Neural progenitor cell (in vitro differentiated cells): ENCODE measurements around the gene UBQLN3. TPM values are rescaled to one million over a fixed set of nuclear protein-coding genes. Genes with fewer than 3 reads are reported as not detected.

Source experiments
- DNase-seq: peaks from one replicate; pipeline ENCODE4 v3.0.0-alpha.2; 2016; ENCODE audit warnings: low spot score
- H2AFZ ChIP-seq: fragments of 200-600 bp; sonication (generic); replicated peaks from 2 replicates; pipeline ENCODE4 v1.6.1; 2016; ENCODE audit warnings: antibody characterized with exemption
- H3F3A ChIP-seq: fragments of 200-600 bp; sonication (generic); 2 replicates; pipeline ENCODE4 v1.6.1; 2016; ENCODE audit warnings: antibody characterized with exemption, low read depth
- H3K27ac ChIP-seq: fragments of 200-600 bp; sonication (generic); 2 replicates; pipeline ENCODE4 v1.5.1; 2016; ENCODE audit warnings: mild to moderate bottlenecking
- H3K27me3 ChIP-seq: fragments of 200-600 bp; sonication (generic); 2 replicates; pipeline ENCODE4 v1.6.1; 2016; ENCODE audit warnings: mild to moderate bottlenecking, moderate library complexity
- H3K36me3 ChIP-seq: fragments of 200-600 bp; sonication (generic); 2 replicates; pipeline ENCODE4 v1.5.1; 2016
- H3K4me1 ChIP-seq: fragments of 200-600 bp; sonication (generic); 2 replicates; pipeline ENCODE4 v1.6.1; 2016; ENCODE audit warnings: mixed run types
- H3K4me2 ChIP-seq: fragments of 200-600 bp; sonication (generic); 2 replicates; pipeline ENCODE4 v1.6.1; 2016
- H3K4me3 ChIP-seq: fragments of 200-600 bp; sonication (generic); 2 replicates; pipeline ENCODE4 v1.5.1; 2016
- H3K79me2 ChIP-seq: fragments of 200-600 bp; sonication (generic); 2 replicates; pipeline ENCODE4 v1.6.1; 2016; ENCODE audit warnings: low read depth
- H3K9ac ChIP-seq: fragments of 200-600 bp; sonication (generic); 2 replicates; pipeline ENCODE4 v1.6.1; 2016
- H3K9me3 ChIP-seq: fragments of 200-600 bp; sonication (generic); 2 replicates; pipeline ENCODE4 v1.5.1; 2016; ENCODE audit warnings: low read depth
- H4K20me1 ChIP-seq: fragments of 200-600 bp; sonication (generic); 2 replicates; pipeline ENCODE4 v1.6.1; 2016; ENCODE audit warnings: low read depth
- H3K27ac Mint-ChIP-seq: 3 replicates; pipeline ENCODE4 v1.8.0; 2021; ENCODE audit warnings: mixed read lengths
- H3K27me3 Mint-ChIP-seq: 2 replicates; pipeline ENCODE4 v1.8.0; 2022; ENCODE audit warnings: low read depth, mild to moderate bottlenecking, inconsistent platforms, moderate library complexity, mixed read lengths; ENCODE audit not compliant: insufficient read depth
- H3K36me3 Mint-ChIP-seq: 3 replicates; pipeline ENCODE4 v1.8.0; 2021; ENCODE audit warnings: mixed read lengths
- H3K4me1 Mint-ChIP-seq: 3 replicates; pipeline ENCODE4 v1.8.0; 2021; ENCODE audit warnings: mixed read lengths
- H3K4me3 Mint-ChIP-seq: 3 replicates; pipeline ENCODE4 v1.8.0; 2021; ENCODE audit warnings: mild to moderate bottlenecking, moderate library complexity, mixed read lengths
- H3K9me3 Mint-ChIP-seq: 3 replicates; pipeline ENCODE4 v1.8.0; 2020; ENCODE audit warnings: mixed read lengths
- EZH2 ChIP-seq: fragments of 200-600 bp; sonication (generic); IDR thresholded peaks from 2 replicates; pipeline ENCODE4 v1.6.1; 2017; ENCODE audit warnings: antibody characterized with exemption, mild to moderate bottlenecking, moderate library complexity
- EZH2phosphoT487 ChIP-seq: fragments of 200-600 bp; sonication (generic); IDR thresholded peaks from 2 replicates; pipeline ENCODE4 v1.6.1; 2017; ENCODE audit warnings: antibody characterized with exemption
- total RNA-seq: library from RNA; depleted of rRNA; stranded (reverse); fragments of >200 nt; gene quantifications from 2 replicates; pipeline ENCODE4 v1.2.3, GENCODE V29; 2015; ENCODE audit warnings: low replicate concordance
- TF ChIP-seq, protein P1 (sequence below): fragments of 200-600 bp; sonication (generic); IDR thresholded peaks from 2 replicates; pipeline ENCODE4 v1.5.1; 2017; ENCODE audit warnings: antibody characterized with exemption, mild to moderate bottlenecking

Gene UBQLN3
- total RNA-seq, 1 donor from 2014 or later: 0.39 TPM

DNA sequence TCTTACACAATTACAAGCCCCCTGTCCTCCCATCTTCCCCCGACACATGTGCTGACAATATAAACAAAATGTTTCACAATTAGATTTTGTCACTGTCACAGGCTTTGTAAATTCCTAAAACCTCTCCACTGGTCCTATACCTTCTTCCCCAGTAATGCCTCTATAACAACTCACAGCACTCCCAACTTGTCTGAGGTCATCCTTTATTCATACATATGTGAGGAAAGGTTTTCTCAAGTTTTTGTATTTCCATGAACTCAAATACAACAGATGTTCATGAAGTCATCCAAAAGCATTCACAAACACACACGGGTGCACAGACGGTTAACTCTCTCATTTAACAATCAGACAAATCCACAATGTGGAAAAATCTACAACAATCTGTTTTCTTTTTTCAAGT, 36.7 kb upstream of the UBQLN3 start:
- Histone ChIP-seq H3K4me2 (no peak overlapping the region), H3K9me3 (no peaks in the 10 kb centered on the region), H3K4me1 (no peaks in the 10 kb centered on the region), H3K36me3 (no peaks in the 10 kb centered on the region), H3K27me3 (no peaks in the 10 kb centered on the region), H3K79me2 (no peaks in the 10 kb centered on the region), H3F3A (no peaks in the 10 kb centered on the region), H3K9ac (no peak overlapping the region), H4K20me1 (no peaks in the 10 kb centered on the region), H3K4me3 (no peak overlapping the region), H3K27ac (no peak overlapping the region), H2AFZ (no peak overlapping the region)
- no peaks in the 10 kb centered on the region for H3K4me1 Mint-ChIP-seq
- TF ChIP-seq, protein P1, sequence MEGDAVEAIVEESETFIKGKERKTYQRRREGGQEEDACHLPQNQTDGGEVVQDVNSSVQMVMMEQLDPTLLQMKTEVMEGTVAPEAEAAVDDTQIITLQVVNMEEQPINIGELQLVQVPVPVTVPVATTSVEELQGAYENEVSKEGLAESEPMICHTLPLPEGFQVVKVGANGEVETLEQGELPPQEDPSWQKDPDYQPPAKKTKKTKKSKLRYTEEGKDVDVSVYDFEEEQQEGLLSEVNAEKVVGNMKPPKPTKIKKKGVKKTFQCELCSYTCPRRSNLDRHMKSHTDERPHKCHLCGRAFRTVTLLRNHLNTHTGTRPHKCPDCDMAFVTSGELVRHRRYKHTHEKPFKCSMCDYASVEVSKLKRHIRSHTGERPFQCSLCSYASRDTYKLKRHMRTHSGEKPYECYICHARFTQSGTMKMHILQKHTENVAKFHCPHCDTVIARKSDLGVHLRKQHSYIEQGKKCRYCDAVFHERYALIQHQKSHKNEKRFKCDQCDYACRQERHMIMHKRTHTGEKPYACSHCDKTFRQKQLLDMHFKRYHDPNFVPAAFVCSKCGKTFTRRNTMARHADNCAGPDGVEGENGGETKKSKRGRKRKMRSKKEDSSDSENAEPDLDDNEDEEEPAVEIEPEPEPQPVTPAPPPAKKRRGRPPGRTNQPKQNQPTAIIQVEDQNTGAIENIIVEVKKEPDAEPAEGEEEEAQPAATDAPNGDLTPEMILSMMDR: no peak
- TF ChIP-seq EZH2phosphoT487 (no peak), EZH2 (no peak)
- DNase-seq: no peak
- no peaks in the 10 kb centered on the region for H3K9me3 Mint-ChIP-seq
- no peak overlapping the region for H3K27ac Mint-ChIP-seq
- no peak overlapping the region for H3K4me3 Mint-ChIP-seq
- H3K36me3 Mint-ChIP-seq: no peaks in the 10 kb centered on the region
- H3K27me3 Mint-ChIP-seq: no peaks in the 10 kb centered on the region

- Mint-ChIP-seq H3K4me1 (no peaks in the 10 kb centered on the region), H3K36me3 (no peaks in the 10 kb centered on the region), H3K27me3 (no peaks in the 10 kb centered on the region), H3K9me3 (no peaks in the 10 kb centered on the region), H3K4me3 (no peak overlapping the region), H3K27ac (no peak overlapping the region)
- Histone ChIP-seq H3K27me3 (no peaks in the 10 kb centered on the region), H3K36me3 (no peaks in the 10 kb centered on the region), H3F3A (no peaks in the 10 kb centered on the region), H4K20me1 (no peaks in the 10 kb centered on the region), H3K9ac (no peak overlapping the region), H3K4me2 (no peak overlapping the region), H3K4me1 (no peaks in the 10 kb centered on the region), H2AFZ (no peak overlapping the region), H3K9me3 (no peaks in the 10 kb centered on the region), H3K27ac (no peak overlapping the region), H3K79me2 (no peaks in the 10 kb centered on the region), H3K4me3 (no peak overlapping the region)
- TF ChIP-seq EZH2: no peak
- TF ChIP-seq EZH2phosphoT487: no peak
- TF ChIP-seq, protein P1: no peak
- DNase-seq: no peak
Measured at GRCh38 chr11:5541427-5541826, 31.7 kb upstream of the UBQLN3 start.

DNA sequence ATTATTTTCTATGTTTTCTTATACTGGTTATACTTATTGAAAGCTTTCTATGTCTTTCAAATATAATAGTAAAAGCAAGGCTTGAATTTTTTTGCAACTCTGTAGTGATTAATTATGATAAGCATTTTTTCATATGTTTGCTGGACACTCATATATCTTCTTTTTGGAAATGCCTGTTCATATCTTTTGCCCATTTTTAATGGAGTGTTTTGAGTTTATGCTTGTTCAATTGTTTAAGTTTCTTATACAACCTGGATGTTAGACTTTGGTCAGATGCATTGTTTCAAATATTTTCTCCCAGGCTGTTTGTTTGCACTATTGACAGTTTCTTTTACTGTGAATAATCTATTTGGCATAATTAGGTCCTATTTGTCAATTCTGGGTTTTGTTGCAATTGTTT, 26.7 kb upstream of the UBQLN3 start:
- no peaks in the 10 kb centered on the region for H3K79me2 ChIP-seq
- no peak overlapping the region for H3K27ac ChIP-seq
- H3F3A ChIP-seq: no peaks in the 10 kb centered on the region
- no peak for DNase-seq
- H4K20me1 ChIP-seq: no peaks in the 10 kb centered on the region
- no peak overlapping the region for H2AFZ ChIP-seq
- Mint-ChIP-seq H3K27ac (no peak overlapping the region), H3K4me1 (no peaks in the 10 kb centered on the region), H3K4me3 (no peak overlapping the region), H3K9me3 (no peaks in the 10 kb centered on the region), H3K36me3 (no peaks in the 10 kb centered on the region), H3K27me3 (no peaks in the 10 kb centered on the region)
- no peak overlapping the region for H3K9ac ChIP-seq
- no peaks in the 10 kb centered on the region for H3K27me3 ChIP-seq
- TF ChIP-seq EZH2 (no peak), EZH2phosphoT487 (no peak)
- TF ChIP-seq, protein P1: no peak
- no peaks in the 10 kb centered on the region for H3K4me1 ChIP-seq
- H3K4me3 ChIP-seq: no peak overlapping the region
- no peaks in the 10 kb centered on the region for H3K9me3 ChIP-seq
- H3K36me3 ChIP-seq: no peaks in the 10 kb centered on the region
- no peak overlapping the region for H3K4me2 ChIP-seq

DNA sequence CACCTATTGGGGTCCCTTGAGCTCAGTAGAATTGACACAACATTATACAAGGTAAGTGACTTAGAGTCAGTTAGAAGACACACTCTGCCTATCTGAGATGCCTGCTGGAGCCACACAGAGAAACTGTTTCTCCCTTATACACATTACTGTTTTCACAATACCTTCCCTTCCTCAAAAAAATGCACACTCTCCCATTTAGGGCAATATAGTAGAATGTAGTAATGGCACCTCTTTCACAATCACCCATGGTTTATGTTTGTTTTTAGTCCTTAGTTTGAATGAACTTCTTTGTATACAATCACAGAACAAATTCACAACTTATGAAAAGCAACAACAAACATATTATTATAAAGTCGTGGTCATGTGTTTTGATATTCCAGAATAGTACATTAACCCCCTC, 24.3 kb upstream of the UBQLN3 start:
- H3K27me3 Mint-ChIP-seq: no peaks in the 10 kb centered on the region
- no peak overlapping the region for H3K4me3 Mint-ChIP-seq
- Histone ChIP-seq H3K9me3 (no peaks in the 10 kb centered on the region), H3K4me1 (no peaks in the 10 kb centered on the region), H3K27me3 (no peaks in the 10 kb centered on the region), H4K20me1 (no peaks in the 10 kb centered on the region), H3K27ac (no peak overlapping the region), H3K9ac (no peak overlapping the region), H3K36me3 (no peaks in the 10 kb centered on the region), H3F3A (no peaks in the 10 kb centered on the region), H2AFZ (no peak overlapping the region), H3K79me2 (no peaks in the 10 kb centered on the region), H3K4me3 (no peak overlapping the region), H3K4me2 (no peak overlapping the region)
- no peaks in the 10 kb centered on the region for H3K36me3 Mint-ChIP-seq
- TF ChIP-seq EZH2: no peak
- TF ChIP-seq EZH2phosphoT487: no peak
- TF ChIP-seq, protein P1: no peak
- H3K4me1 Mint-ChIP-seq: no peaks in the 10 kb centered on the region
- no peak overlapping the region for H3K27ac Mint-ChIP-seq
- DNase-seq: no peak
- H3K9me3 Mint-ChIP-seq: no peaks in the 10 kb centered on the region
